Choroid plexus epithelial cell (primary cell): ENCODE data around the gene NRL.
A peak's percentile ranks its signal among the peaks of the same experiment; 100 is the strongest.

ENCODE experiments used
- DNase-seq: peaks from one replicate; pipeline ENCODE4 v3.0.0-alpha.2; 2010; ENCODE audit warnings: low read depth
- H3K4me3 ChIP-seq: 2 replicates; pipeline ENCODE4 v1.5.1; 2011; ENCODE audit warnings: low read depth, mild to moderate bottlenecking, control low read depth, low read length, moderate library complexity
- CTCF ChIP-seq: conservative IDR thresholded peaks from 2 replicates; pipeline ENCODE4 v1.5.1; 2011; ENCODE audit warnings: low read depth, mild to moderate bottlenecking, control low read depth, inconsistent platforms, low read length, moderate library complexity

The NRL gene

DNA sequence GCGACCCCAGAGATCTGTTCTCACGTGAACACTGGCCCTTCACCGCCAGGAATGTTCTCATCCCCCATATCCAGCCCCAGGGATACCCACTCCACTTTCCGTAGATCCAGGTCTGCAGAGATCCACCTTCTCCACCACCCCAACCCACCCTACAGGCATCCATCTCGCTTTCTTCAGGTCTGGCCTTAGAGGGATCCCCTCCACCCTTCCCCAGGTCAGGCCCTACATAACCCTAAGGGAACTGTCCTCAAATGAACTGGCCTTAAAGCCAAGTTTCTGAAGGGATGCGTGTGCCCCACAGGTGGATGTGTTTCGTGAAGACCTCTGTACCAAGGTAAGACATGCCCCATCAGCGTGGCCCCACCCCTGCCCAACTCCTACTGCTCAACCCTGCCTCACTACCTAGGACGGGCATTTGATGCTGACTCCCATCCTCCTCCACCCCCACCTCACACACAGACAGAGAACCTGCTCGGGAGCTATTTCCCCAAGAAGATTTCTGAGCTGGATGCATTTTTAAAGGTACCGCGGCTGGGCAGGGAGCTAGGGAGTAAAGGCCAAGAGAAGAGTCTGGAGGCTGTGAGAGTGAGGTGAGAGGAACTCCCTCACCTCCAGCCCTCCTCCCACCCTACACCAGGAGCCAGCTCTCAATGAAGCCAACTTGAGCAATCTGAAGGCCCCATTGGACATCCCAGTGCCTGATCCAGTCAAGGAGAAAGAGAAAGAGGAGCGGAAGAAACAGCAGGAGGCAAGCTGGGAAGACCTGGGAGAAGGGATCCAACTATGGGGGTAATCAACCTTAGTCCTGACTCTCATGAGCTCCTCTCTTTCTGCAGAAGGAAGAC, 22.2 kb upstream of the NRL start:
- TF ChIP-seq CTCF = no peak
- peak overlapping the region; percentile 96 for H3K4me3 ChIP-seq
- DNase-seq = no peak

GRCh38 chr14:24135834-24136683, 21.3 kb upstream of the NRL start, which contains the start of gene PSME1:
Gene PSME1, plus strand, starts transcription at chr14:24136194. Its CDS starts 69 bp downstream, at chr14:24136263.
- peak within 1 kb of the TSS; percentile 96 for H3K4me3 ChIP-seq
- no peak for TF ChIP-seq CTCF
- DNase-seq = peak; percentile 90

DNA sequence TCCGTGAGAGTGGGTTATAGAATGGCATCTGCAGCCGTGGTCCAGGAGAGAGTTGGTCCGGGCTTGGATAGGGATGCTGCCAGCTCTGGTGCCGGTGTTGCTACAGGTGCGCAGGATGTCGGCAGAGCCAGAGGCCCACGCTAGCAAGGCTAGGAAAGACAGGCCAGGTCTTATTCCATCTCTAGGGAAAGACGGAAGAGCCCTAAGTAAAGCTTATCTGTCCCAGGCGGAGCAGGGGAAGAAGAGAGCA, 20.8 kb upstream of the NRL start:
- DNase-seq = no peak
- no peak for TF ChIP-seq CTCF
- H3K4me3 ChIP-seq = peak overlapping the region; percentile 96

DNA sequence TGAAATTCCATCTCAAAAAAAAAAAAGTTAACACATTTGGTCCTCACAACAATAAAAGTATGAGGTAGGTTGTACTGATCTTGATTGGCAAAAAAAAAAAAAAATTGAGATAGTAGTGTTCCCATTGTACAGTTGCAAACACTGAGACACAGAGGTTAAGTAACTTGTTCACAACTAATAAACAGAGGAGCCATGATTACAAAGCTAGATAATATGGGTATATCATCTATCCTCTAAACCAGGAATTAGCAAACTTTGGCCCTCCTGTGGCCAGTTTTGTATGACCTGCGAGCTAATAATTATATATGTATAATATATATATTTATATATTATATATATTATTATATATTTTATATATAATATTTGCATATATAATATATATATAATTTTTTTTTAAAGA, 19.0 kb upstream of the NRL start:
- no peak for DNase-seq
- H3K4me3 ChIP-seq = no peak overlapping the region
- TF ChIP-seq CTCF = no peak

GRCh38 chr14:24132976-24133375, 18.2 kb upstream of the NRL start:
- no peak for TF ChIP-seq CTCF
- DNase-seq = no peak

GRCh38 chr14:24132061-24132685, 17.4 kb upstream of the NRL start:
- no peak overlapping the region for H3K4me3 ChIP-seq
- DNase-seq = no peak
- no peak for TF ChIP-seq CTCF

More at GRCh38 chr14:24132976-24133375, 18.2 kb upstream of the NRL start:
- no peak overlapping the region for H3K4me3 ChIP-seq
